Uterus (tissue), 2 donors: ENCODE data around the gene DAB2.

Source experiments
- POLR2A ChIP-seq, 2 donors: fragments of 450-650 bp; IDR thresholded peaks; one replicate each; pipeline ENCODE4 v1.6.1; 2016; ENCODE audit warnings: antibody characterized with exemption in 2 of 2, mild to moderate bottlenecking in 1 of 2, moderate library complexity in 1 of 2
- TF ChIP-seq, protein P1 (sequence below), 4 experiments: fragments of 200-600 bp in 2 of 4; fragments of 450-650 bp in 2 of 4; sonication (generic) in 2 of 4; IDR thresholded peaks; one replicate each; pipeline ENCODE4 v1.5.1; 2016 to 2019; ENCODE audit warnings: antibody characterized with exemption in 4 of 4, mild to moderate bottlenecking in 2 of 4, moderate library complexity in 1 of 4

DNA sequence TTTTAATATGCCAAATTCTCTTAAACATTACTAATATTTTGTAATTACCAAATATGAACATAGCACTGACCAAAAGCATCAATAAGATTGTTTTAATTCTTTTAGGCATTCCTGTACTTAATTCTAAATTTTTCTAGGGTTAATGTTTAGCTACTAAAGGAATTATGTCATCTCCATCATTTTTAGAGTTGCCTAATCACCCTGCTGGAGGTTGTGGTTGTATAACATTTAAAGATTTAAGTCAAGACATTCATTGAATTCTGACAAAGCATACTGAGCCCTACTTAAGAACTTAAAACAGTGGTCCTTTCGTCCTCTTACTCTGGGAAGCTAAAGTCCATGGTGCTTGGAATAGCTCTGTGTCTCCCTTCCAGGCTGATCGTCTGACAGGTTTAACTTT, 28.1 kb upstream of the DAB2 start:
- no peak for TF ChIP-seq POLR2A (IDR thresholded peaks at IDR 0.05)
- TF ChIP-seq, protein P1, sequence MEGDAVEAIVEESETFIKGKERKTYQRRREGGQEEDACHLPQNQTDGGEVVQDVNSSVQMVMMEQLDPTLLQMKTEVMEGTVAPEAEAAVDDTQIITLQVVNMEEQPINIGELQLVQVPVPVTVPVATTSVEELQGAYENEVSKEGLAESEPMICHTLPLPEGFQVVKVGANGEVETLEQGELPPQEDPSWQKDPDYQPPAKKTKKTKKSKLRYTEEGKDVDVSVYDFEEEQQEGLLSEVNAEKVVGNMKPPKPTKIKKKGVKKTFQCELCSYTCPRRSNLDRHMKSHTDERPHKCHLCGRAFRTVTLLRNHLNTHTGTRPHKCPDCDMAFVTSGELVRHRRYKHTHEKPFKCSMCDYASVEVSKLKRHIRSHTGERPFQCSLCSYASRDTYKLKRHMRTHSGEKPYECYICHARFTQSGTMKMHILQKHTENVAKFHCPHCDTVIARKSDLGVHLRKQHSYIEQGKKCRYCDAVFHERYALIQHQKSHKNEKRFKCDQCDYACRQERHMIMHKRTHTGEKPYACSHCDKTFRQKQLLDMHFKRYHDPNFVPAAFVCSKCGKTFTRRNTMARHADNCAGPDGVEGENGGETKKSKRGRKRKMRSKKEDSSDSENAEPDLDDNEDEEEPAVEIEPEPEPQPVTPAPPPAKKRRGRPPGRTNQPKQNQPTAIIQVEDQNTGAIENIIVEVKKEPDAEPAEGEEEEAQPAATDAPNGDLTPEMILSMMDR (IDR thresholded peaks at IDR 0.05) = no peak
